ENCODE results near the gene CADM2.

- TF ChIP-seq, protein P1, sequence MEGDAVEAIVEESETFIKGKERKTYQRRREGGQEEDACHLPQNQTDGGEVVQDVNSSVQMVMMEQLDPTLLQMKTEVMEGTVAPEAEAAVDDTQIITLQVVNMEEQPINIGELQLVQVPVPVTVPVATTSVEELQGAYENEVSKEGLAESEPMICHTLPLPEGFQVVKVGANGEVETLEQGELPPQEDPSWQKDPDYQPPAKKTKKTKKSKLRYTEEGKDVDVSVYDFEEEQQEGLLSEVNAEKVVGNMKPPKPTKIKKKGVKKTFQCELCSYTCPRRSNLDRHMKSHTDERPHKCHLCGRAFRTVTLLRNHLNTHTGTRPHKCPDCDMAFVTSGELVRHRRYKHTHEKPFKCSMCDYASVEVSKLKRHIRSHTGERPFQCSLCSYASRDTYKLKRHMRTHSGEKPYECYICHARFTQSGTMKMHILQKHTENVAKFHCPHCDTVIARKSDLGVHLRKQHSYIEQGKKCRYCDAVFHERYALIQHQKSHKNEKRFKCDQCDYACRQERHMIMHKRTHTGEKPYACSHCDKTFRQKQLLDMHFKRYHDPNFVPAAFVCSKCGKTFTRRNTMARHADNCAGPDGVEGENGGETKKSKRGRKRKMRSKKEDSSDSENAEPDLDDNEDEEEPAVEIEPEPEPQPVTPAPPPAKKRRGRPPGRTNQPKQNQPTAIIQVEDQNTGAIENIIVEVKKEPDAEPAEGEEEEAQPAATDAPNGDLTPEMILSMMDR (IDR thresholded peaks at IDR 0.05 in 2 of 3, conservative IDR thresholded peaks at IDR 0.05 in 1 of 3; ENCODE audit: borderline replicate concordance in 1 of 3, insufficient read depth in 1 of 3, low read depth in 2 of 3, low read length in 2 of 3) = no peak
- no peak for TF ChIP-seq POLR2AphosphoS5 (IDR thresholded peaks at IDR 0.05; ENCODE audit: low read depth, low read length)
- no peak for TF ChIP-seq ATF3 (IDR thresholded peaks at IDR 0.05)
- TF ChIP-seq EZH2 (IDR thresholded peaks at IDR 0.05) = no peak
- no peak for TF ChIP-seq RAD21 (IDR thresholded peaks at IDR 0.05; ENCODE audit: low read depth)
Measured at GRCh38 chr3:85330071-85330470, 371.3 kb downstream of the CADM2 start.
